Measurements from ENCODE around the gene STX12.
"Not testable (repeated sequence)": the region's sequence is repeated elsewhere in the genome, so short reads cannot be mapped to it uniquely, and the experiment has no call there.

STX12 gene

DNA sequence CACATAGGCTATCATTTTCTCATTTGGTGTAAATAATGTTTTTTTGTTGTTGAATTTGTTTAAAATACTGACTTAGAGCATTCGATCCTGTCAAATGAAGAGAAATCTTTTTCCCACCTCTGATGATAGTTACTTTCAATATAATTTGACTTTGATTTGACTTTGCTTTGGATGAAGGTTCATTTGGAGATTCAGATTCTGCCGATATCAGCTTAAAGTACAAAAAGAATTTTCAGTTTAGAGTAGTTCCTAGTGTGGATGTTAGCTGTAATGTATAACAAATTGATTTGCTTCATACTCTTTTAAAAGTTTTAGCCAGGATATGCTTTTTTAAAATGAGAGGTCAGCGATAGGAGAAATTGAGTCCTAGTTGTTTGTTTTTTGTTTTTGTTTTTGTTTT lies 9.9 kb downstream of the STX12 start:
- Histone ChIP-seq H3K4me3 (ENCODE audit: low read depth, low read length) (no peak overlapping the region), H3K27me3 (no peaks in the 10 kb centered on the region), H3K9me3 (no peaks in the 10 kb centered on the region), H3K4me1 (peaks cover 3% of the 10 kb centered on the region; the same call in 1 of the 2 replicates), H3K36me3 (no peaks in the 10 kb centered on the region)
- no peak for DNase-seq
- TF ChIP-seq, protein P1, sequence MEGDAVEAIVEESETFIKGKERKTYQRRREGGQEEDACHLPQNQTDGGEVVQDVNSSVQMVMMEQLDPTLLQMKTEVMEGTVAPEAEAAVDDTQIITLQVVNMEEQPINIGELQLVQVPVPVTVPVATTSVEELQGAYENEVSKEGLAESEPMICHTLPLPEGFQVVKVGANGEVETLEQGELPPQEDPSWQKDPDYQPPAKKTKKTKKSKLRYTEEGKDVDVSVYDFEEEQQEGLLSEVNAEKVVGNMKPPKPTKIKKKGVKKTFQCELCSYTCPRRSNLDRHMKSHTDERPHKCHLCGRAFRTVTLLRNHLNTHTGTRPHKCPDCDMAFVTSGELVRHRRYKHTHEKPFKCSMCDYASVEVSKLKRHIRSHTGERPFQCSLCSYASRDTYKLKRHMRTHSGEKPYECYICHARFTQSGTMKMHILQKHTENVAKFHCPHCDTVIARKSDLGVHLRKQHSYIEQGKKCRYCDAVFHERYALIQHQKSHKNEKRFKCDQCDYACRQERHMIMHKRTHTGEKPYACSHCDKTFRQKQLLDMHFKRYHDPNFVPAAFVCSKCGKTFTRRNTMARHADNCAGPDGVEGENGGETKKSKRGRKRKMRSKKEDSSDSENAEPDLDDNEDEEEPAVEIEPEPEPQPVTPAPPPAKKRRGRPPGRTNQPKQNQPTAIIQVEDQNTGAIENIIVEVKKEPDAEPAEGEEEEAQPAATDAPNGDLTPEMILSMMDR (IDR thresholded peaks at IDR 0.05; ENCODE audit: low read depth, low read length): no peak

DNA sequence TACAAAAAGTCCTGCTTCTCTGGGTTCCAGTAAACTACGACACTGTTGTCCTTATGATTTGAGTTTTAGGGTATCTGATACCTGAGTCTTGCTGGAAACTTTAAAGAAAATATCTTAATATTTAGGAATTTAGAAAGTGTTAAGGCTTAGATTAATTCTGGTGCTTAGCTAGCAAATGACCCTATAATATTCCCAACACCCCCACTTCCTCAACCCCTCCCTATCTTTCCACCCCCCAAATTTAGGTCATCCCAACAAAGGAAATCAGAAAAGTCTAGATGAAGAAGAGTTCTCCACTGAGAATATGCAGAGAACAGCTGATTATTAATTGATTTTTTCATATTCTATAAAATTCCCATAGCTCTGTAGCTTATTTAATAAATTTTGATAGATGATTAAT lies 11.7 kb downstream of the STX12 start:
- TF ChIP-seq, protein P1 (IDR thresholded peaks at IDR 0.05; ENCODE audit: low read depth, low read length): no peak
- Histone ChIP-seq H3K36me3 (no peaks in the 10 kb centered on the region), H3K4me1 (peaks cover 3% of the 10 kb centered on the region; the same call in 1 of the 2 replicates), H3K4me3 (ENCODE audit: low read depth, low read length) (no peak overlapping the region), H3K27me3 (no peaks in the 10 kb centered on the region), H3K9me3 (no peaks in the 10 kb centered on the region)
- DNase-seq: no peak

DNA sequence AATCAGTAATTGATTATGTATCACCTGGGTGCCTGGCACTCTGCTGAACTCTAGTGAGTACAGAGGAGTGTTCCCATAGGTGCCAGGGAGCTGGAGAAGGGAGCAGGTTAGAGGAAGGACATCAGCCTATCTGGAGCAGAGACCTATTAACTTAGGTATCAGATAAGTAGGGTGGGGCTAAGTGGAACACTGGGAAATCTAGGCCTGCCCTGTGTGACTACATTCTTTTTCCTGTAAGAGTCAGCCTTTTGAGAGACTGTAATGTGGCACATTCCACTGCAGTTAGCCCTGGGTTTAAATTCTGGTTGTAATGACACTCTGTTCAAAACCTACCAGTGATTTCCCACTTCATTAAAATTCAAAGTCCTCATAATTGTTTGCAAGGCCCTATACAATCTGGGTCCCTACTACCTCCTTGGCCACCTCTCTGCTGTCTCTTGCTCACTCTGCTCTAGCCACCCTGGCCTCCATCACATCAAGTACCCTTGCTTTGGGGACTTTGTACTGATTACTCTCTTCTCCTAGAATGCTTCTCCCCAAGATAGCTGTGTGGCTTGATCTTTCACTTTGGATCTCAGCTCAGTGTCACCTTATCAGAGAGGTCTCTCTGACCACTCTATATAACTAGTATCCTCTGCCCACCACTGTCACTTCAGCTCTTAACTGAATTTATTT lies 12.9 kb downstream of the STX12 start:
- no peak for DNase-seq
- no peak overlapping the region for H3K4me3 ChIP-seq (ENCODE audit: low read depth, low read length)
- TF ChIP-seq, protein P1 (IDR thresholded peaks at IDR 0.05; ENCODE audit: low read depth, low read length): no peak
- H3K4me1 ChIP-seq: peaks cover 3% of the 10 kb centered on the region; the same call in 1 of the 2 replicates
- H3K27me3 ChIP-seq: no peaks in the 10 kb centered on the region
- no peaks in the 10 kb centered on the region; the same call in 1 of the 2 replicates for H3K36me3 ChIP-seq
- no peaks in the 10 kb centered on the region for H3K9me3 ChIP-seq

DNA sequence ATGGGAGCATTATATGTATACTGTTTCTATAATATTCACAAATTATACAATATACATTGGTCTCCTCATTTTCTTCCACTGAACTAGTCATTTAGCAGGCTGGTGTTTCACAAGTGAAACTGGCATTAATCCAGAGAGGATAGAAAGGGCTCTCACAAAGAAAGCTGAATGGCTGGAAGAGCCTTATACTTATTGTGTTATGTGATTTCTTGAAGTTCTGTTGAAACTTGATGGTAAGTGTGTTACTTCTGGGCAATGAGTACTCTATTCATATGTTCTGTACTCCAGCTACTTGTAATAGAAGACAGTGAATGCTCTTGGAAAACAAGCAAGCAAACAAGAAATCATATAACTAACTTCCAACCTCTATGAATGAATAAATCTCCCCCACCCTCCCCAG lies 14.9 kb downstream of the STX12 start:
- Histone ChIP-seq H3K27me3 (no peaks in the 10 kb centered on the region), H3K36me3 (no peaks in the 10 kb centered on the region; the same call in 1 of the 2 replicates), H3K4me3 (ENCODE audit: low read depth, low read length) (no peak overlapping the region), H3K4me1 (peaks cover 3% of the 10 kb centered on the region; the same call in 1 of the 2 replicates), H3K9me3 (no peaks in the 10 kb centered on the region)
- no peak for DNase-seq
- TF ChIP-seq, protein P1 (IDR thresholded peaks at IDR 0.05; ENCODE audit: low read depth, low read length): no peak

DNA sequence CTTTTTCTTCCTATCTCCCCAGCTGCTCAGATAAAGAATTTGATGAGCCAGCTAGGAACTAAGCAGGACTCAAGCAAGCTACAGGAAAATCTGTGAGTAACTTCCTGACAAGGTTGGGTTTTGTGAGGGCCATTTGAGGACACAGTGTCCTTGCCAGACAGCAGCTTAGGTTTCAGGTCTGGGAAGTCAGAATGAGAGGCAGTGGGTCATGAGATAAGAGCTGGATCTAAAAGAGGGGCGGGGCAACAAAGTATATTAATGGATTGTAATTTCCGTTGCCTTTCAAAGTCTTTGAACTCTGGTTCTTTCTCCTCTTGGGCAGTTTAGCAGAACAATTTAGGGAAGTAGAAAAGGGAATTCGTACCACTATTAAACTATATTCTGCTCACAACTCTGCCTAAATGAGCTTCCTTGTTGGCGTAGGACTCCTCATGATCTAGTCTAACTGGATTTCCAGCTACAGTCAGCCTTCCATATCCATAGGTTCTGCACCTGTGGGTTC lies 16.6 kb downstream of the STX12 start:
- DNase-seq: peak; percentile 13
- TF ChIP-seq, protein P1 (IDR thresholded peaks at IDR 0.05; ENCODE audit: low read depth, low read length): no peak
- H3K9me3 ChIP-seq: no peaks in the 10 kb centered on the region
- H3K27me3 ChIP-seq: no peaks in the 10 kb centered on the region
- H3K36me3 ChIP-seq: no peaks in the 10 kb centered on the region; the same call in 1 of the 2 replicates
- H3K4me1 ChIP-seq: peaks cover 3% of the 10 kb centered on the region; the same call in 1 of the 2 replicates
- H3K4me3 ChIP-seq (ENCODE audit: low read depth, low read length): no peak overlapping the region

DNA sequence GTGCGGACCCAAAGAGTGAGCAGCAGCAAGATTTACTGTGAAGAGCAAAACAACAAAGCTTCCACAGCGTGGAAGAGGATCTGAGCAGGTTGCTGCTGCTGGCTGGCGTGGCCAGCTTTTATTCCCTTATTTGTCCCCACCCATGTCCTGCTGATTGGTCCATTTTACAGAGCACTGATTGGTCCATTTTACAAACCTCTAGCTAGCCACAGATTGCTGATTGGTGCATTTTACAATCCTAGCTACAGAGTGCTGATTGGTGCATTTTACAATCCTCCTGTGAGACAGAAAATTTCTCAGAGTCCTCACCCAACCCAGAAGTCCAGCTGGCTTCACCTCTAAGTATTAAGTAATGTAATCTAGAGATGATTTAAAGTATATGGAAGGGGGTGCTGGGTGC lies 17.3 kb downstream of the STX12 start:
- DNase-seq; H3K36me3 ChIP-seq; H3K27me3 ChIP-seq; H3K4me1 ChIP-seq; H3K9me3 ChIP-seq; H3K4me3 ChIP-seq (ENCODE audit: low read depth, low read length): not testable (repeated sequence)
